COLO668 (cell line): ENCODE data around the gene TM4SF4.
A peak's percentile ranks its signal among the peaks of the same experiment; 100 is the strongest.

Source experiments
- DNase-seq: peaks from one replicate; lab custom pipeline; 2025; ENCODE audit not compliant: unreplicated experiment; lab: John Stamatoyannopoulos, UW

Gene TM4SF4

DNA sequence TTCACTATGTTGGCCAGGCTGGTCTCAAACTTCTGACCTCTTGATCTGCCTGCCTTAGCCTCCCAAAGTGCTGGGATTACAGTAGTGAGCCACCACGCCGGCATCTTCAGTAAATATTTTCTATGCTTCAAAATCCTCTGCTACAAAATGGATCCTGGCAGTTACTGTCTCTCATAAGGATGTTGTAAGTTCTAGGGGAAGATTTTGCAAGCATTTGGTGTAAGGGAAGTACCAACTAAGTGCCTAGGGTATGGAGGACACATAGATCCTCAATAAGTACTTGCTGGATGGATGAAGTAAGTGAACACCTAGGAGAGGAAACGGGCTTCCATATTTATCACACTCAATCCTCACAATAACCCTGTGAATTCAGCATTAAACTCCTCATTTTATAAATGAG is 6.6 kb downstream of the TM4SF4 start:
- no peak for DNase-seq

DNA sequence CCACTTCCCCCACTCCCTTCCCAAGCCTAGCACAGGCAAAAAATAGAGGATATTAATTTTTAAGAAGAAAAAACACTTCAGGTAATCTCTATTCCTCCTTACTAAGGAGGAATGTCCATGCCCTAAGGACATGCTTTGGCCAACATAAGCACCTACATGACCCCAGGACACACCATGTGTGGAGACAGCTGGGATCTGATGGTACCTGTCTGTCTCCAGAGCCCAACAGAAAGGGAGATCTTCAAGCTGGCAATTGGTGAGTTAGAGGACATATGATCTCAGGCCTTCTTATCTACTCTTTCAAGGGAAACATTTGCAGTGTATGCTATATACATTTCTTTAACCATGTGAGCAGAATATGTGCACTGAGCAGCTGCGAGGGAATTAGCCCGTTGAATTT is 7.0 kb downstream of the TM4SF4 start:
- DNase-seq = no peak

DNA sequence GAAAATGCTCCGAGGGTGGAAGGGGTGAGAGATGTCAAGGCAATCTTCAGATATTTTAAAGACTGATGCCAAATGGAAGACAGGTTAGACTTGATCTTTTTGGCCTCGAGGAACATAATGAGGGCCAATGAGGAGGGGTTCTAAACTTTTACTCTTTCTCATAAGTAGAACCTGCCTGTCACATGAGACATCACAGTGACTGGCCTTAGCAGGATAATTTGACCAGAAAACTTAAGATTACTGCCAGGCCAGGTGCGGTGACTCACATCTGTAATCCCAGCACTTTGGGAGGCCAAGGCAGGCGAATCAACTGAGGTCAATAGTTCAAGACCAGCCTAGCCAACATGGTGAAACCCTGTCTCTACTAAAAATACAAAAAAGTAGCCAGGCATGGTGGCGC is 12.2 kb downstream of the TM4SF4 start:
- no peak for DNase-seq

DNA sequence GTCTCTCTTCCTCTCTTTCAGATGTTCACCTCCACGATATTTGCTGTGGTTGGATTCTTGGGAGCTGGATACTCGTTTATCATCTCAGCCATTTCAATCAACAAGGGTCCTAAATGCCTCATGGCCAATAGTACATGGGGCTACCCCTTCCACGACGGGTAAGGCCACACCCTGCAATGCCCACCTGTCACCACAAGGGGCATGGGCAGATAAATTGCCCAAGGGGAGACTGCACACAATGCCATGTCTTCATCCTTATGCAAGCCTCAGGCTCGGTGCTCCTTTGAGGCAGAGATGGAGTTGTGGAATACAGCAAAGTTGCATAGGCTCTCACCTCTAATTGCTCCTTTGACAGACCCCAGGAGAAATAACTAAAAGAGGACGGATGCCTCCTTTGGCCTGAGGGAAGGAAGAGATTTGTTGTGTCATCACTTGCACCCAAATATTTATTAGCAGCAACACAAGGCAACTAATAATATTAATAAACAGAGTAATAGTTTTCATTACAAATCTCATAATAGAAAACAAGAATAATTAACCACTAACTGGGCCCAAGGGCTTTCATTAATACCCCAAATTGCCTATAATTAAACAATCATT is 13.2 kb downstream of the TM4SF4 start:
- DNase-seq = peak; percentile 5

DNA sequence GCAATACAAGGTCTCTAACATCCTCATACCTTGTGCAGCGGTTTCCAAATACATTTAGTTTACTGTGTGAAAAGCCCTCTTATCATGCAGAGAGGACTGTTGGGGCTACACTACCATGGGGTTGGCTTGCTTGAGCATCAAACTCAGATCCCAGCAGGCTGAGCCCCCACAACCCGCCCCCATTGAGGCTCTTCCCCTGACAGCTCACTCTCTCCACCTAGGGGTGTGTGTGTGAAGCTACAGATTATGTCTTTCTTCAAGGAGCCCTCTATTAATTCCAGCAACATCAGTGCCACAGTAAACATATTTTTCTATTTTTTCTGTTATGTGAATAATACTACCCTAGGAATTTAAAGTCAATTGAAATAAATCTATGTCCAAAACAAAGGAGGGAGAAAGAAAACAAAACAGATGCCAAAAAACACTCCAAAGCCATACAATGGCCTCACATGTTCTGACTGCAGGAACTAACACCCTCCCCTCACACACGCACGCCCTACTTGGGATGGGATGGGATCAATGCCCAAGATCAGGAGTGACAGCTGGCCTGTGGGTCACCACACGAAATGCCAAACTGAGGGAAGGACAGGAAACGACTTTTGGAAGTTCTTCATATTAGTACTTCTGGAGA is 14.7 kb downstream of the TM4SF4 start:
- DNase-seq = no peak

DNA sequence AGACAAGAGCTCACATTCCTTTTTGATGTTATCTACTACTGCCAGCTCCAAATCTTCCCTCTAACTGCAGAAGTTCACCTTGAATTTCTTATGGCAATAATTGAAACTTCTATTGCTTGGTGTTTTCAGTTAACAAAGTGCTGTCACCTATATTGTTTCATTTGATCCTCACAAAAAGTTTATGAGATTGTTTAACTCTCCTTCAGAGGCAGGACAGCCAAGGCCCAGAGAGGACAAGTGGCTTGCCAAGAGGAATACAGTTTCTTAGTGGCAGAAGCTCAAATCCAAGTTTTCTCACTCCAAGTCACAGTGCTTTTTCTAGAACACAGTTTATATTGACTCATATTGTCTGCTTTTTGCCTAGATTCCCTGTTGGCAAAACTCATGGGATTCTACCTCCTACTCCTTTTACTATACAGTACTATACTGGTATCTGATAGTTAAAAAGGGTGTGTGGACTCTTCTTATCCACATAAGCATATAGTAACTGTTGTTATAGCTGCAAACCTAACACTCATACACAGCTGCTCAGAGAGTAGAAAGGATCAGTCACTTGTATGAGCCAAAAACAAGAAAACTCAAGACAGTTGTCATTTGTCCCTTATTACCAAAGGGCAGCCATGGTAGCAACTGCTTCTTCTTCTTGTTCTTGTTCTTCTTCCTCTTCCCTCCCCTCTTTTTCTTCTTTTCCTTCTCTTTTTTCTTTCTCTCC is 15.9 kb downstream of the TM4SF4 start:
- no peak for DNase-seq

DNA sequence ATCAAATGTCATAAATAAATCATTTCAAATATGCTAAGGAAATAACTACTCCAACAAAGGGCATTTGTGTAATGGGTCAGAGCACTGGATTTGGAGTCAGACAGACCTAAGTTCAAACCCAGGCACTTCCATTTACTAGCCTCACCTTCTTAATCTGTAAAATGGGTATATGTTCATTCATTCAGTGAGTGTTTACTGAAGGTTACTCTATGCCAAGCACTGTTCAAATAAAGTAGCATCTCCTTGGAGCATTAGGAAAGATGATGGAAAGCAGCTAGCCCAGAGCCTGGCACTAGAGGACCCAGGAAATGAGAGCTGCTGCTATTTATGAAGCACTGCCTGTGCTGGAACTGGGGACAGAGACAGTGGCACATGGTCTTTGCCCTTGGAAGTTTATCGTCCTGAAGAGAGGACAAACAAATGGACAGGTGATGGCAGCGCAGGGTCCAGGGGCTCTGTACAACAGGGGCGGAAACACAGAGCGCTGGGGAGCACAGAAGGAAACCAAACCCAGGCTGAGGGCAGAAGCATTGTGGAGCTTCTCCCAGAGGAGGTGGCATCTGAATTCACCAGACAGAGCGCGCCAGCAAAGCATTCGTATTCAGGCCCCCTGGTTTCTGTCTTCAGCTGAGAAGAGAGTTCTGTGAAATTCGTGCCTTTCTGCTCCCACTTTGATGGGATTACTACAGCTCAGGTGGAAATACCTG is 19.0 kb downstream of the TM4SF4 start:
- peak; percentile 11 for DNase-seq

DNA sequence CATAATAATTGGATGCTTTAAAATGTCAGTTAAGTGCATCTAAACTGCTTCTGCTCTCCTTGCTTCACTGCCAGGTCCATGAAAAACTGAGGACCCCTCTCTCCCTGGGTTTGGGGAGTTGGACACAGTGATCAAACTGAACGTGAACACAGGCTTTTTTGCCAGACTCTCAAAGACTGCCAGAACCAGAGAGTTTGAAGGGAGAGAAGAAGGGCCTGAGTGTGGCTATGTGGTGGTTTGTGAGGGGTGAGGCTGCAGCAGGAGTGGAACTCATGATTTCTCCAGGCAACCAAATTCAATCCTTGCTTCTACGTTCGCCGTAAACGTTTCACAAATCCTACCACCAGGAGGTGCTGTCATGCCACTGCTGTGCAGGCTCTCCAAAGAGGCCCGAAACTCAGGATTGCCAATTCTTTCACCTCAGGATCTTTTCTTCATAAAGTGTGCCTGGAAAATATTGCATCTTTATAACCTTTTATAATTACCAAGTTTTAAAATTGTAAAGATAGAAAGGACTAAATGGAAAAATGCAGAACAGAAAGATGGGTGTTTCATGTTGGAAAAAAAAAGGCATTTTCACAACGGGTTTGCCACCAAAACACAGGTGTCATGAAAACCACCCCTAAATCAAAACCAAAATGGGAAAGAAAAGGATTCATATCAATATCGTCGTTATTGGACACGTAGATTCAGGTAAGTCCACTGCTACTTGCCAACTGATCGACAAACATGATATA is 19.7 kb downstream of the TM4SF4 start:
- peak; percentile 13 for DNase-seq

DNA sequence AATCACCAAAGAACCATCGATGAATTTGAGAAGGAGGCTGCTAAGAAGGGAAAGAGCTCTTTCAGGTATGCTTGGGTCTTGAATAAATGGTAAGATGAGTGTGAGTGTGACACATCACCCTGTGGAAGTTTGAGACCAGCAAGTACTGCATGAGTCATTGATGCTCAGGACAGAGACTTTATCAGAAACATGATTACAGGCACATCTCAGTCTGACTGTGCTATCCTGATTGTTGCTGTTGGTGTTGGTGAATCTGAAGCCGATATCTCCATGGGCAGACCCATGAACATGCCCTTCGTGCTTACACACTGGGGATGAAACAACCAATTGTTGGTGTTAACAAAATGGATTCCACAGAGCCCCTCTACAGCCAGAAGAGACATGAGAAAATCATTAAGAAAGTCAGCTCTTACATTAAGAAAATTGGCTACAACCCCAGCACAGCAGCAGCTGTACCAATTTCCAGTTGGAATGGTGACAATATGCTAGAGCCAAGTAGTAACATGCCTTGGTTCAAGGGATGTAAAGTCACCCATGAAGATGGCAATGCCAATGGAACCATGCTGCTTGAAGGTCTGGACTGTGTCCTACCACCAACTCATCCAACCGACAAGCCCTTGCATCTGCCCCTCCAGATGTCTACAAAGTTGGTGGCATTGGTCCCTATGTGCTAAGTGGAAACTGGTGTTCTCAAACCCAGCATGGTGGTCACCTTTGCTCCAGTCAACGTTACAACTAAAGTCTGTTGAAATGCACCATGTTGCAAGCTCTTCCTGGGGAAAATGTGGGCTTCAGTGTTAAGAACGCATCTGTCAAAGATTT is 20.5 kb downstream of the TM4SF4 start:
- no peak for DNase-seq

DNA sequence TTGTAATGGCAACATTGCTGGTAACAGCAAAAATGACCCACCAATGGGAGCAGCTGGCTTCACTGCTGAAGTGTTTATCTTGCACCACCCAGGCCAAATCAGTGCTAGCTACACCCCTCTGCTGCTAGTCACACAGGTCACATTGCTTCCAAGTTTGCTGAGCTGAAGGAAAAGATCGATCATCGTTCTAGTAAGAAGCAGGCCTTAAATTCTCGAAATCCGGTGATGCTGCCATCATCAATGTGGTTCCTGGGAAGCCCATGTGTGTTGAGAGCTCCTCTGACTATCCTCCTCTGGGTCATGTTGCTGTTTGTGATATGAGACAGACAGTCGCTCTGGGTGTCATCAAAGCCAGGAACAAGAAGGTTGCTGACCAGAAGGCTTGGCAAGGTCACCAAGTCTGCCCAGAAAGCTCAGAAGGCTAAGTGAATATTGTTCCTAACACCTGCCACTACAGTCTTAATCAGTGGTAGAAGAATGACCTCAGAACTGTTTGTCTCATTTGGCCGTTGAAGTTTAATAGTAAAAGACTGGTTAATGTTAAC is 21.2 kb downstream of the TM4SF4 start:
- DNase-seq = no peak

DNA sequence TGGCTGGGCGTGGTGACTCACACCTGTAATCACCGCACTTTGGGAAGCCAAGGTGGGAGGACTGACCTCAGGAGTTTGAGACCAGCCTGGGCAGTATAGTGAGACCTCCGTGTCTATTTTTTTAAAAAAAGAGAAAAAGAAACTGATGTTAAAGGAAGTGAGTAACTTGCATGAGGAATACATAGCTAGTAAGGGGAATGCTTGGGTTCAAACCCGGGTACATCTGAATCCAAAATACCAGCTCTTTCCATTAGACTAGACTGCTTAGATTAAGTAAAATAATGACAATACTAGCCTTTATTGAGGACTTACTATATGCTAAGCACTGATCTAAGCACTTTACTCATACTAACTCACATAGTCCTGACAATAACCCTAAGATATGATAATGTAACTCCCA is 22.4 kb downstream of the TM4SF4 start:
- DNase-seq = no peak

DNA sequence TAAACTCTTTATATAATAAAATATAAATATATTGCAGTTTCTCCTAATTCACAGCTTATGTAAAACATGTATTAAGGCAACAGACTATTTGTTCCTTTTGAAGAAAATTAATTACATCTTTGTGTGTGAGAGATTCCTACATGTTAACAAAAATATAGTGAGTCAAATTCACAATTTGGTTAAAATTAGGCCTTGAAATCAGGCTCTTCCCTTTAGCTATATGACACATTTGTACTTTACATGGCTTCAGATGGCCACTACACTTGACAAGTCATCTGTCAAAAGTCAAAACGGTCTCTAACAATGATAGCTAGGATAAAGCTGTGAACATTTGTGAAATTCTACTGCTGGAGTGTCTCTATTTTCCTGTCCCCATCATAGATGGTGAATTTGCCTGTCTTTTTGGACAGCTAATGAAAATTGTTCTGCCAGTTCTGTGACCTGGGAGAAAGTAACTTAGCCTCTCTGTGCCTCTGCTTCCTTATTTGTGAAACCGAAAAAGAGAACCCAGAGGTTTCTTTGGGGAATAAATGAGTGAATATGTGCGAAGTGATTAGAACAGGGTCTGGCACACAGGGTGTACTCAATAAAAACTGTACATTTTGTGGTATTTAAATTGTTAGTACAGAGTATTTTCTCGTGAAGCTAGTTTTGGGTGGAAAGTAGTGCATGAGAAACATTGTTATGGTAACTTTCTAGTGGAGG is 23.6 kb downstream of the TM4SF4 start:
- no peak for DNase-seq

DNA sequence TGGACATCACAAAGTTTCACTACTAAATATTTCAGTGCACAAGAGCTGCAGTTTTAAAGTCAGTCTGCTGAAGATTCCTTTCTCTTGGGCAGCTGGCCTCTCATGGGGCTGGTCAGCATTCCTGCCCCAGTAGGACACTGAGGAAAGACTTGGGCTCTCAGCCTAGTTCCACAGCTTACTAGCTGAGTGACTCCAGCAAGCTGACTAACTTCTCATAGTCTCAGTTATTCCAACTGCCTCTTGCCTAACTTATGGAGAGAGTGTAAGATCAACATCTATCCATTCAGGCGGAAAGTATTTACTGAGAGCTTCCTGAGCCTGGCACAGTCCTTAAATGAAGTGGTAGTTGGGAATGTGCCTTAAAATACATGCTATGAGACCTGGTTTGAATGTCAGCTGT is 27.0 kb downstream of the TM4SF4 start:
- DNase-seq = no peak

DNA sequence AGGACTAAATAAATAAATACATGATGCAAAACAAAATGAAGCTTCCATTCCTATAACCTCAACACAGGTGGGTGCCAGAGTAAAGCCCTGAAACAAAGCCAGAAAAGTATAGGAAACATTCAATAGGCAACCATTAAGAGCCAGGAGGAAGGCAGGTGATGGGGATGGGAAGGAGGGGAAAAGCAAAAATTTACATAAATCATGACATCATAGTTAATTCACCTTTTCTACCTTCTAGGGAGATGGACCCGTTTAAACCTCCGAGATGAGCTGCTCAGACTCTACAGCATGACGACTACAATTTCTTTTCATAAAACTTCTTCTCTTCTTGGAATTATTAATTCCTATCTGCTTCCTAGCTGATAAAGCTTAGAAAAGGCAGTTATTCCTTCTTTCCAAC is 27.9 kb downstream of the TM4SF4 start:
- no peak for DNase-seq

DNA sequence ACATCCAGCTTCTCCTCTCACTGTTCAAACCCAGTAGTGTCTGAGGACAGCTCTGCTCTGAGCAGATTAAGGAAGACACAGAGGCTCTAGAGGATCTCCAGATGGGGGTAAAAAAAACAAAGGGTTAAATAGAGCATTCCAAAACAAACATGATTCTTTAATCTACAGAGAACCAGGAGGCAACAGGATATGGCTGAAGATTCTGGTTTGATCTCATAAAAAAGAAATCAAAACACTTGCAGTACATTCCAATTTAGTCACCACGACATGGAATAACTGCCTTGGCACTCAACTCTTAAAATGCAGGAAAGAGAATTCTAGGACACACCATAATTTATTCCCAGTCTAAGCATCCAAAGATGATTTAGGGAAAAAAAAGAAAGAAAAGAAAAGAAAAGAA is 32.0 kb downstream of the TM4SF4 start:
- DNase-seq = no peak

DNA sequence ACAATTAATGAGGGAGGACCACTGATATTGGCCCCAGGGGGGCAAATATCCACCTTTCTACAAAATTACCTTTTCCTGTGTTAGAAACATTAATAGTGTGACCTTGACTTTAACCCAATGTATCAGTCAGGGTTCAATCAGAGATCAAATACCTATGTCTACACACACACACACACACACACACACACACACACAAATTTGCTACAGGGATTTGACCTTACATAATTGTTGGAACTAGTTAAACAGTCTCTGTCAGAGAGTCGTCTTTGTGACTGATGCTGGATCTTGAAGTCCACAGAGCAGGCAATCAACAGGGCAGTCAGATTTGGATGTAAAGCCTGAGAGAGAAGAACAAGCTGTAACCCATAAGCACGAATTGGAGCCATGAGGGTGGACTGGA is 32.5 kb downstream of the TM4SF4 start:
- DNase-seq = no peak

DNA sequence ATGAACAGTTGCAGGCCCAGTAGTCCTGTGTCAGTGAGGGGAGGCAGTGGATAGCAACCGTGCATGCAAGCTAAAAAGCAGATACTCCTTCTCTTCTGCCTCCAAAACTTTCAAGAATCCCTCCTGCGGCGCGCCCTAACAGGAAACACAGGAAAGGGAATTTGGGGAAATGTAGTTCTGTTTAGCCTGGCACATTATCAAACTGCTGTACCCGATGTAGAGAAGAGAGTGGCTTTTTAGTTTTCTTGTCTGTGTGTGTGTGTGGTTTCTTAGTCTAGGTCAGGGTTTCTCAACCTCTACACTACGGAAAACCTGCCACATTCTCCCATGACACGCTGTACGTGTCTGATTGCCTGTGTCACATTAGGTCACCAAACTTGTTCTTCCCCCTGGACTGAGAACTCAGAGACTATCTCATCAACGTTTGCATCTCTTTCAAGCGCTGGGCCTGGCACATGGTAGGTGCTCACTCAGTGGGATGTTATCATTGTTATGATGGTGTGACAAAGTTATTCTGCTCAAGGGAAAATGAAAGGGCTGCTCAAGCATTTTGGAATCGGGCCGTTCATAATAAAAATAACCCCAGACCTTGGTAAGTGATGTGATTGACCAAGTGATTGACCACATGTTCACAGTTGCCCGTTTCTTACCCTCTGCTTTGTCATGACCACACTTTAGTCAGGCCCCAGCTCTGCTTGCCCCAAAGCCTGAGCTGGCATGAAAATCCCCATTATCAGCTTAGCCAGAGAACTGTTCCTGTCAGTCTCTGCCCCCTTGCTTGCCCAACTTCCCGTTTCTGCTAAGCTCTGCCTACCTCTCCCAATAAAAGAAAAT is 33.2 kb downstream of the TM4SF4 start:
- DNase-seq = no peak

DNA sequence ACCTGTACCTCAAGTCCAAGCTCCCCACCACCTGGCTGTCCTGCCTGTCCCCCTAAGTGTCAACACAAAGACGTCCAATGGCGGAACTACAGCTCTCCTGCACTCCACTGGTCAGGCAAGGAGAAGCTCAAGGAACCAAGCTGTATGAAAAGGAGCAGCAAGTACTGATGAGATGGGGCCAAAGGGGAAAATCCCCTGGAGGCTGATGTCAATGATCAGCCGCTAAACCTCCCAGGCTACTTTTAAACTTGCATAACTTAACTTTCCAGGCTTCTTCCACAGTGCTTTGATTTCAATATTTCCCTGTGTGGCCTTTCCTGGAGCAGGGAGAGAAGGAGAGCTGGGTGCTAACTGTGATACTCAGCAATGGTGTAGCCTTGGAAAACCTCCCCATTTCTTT is 35.0 kb downstream of the TM4SF4 start:
- no peak for DNase-seq

DNA sequence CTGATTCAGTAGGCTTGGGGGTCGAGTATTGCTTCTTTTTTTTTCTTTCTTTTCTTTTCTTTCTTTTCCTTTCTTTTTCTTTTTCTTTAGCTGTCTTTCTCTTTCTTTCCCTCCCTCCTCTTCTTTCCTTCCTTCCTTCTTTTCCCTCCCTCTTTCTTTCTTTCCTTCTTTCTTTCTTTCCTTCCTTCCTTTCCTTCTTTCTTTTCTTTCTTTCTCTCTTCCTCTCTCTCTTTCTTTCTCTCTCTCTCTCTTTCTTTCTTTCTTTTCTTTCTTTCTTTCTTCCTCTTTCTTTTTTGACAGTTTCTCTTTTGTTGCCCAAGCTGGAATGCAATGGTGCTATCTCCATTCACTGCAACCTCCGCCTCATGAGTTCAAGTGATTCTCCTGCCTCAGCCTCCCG is 36.0 kb downstream of the TM4SF4 start:
- DNase-seq = no peak
